Ovary (tissue), 3 donors: ENCODE data around the gene AOPEP.

Experiments used
- CTCF ChIP-seq, 3 donors: fragments of 450-650 bp in 2 of 3; fragments of 200-600 bp in 1 of 3; IDR thresholded peaks; one replicate each; pipeline versions ENCODE4 v1.5.1 to v1.8.0; 2016 to 2022; ENCODE audit warnings: antibody characterized with exemption in 3 of 3, mild to moderate bottlenecking in 1 of 3
- EP300 ChIP-seq: sonication (generic); formaldehyde crosslinking; IDR thresholded peaks from one replicate; pipeline ENCODE4 v1.6.1; 2017; ENCODE audit warnings: antibody characterized with exemption
- POLR2A ChIP-seq: fragments of 450-650 bp; IDR thresholded peaks from one replicate; pipeline ENCODE4 v1.6.1; 2017; ENCODE audit warnings: antibody characterized with exemption, mild to moderate bottlenecking, moderate library complexity
- donor health status: DM: no; HTN: no; CAD: no.

DNA sequence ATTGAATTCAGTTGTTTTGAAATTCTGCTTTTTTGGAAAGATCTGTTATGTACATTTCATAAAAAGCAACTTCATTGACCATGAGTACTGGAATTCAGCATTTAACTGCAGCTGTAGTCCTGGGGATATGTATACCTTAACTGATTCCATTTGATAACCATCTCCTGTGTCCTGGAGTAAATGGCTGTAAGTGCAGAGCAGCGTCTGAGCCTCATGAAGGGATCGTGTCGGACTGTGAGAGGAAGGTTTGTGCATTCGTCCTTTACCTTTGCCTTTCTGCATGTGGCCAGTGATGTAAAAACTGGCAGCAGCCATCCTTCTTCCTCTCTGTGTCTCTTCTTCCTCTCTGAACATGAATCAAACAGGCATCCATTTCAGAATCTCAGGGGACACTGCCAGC is 303.8 kb downstream of the AOPEP start:
- TF ChIP-seq CTCF (IDR thresholded peaks at IDR 0.05): no peak
- TF ChIP-seq POLR2A: no peak
- TF ChIP-seq EP300: no peak
